Loucy (cell line): Measurements from ENCODE around the gene SIRPA.

Experiments used
- EZH2phosphoT487 ChIP-seq: fragments of 200-600 bp; IDR thresholded peaks from 2 replicates; pipeline ENCODE4 v1.6.1; 2018; ENCODE audit warnings: antibody characterized with exemption, mild to moderate bottlenecking, moderate library complexity, borderline replicate concordance
- TF ChIP-seq, protein P1 (sequence below): fragments of 200-600 bp; sonication (generic); conservative IDR thresholded peaks from 2 replicates; pipeline ENCODE4 v1.5.1; 2014; ENCODE audit warnings: mild to moderate bottlenecking, antibody characterized with exemption, low read length

DNA sequence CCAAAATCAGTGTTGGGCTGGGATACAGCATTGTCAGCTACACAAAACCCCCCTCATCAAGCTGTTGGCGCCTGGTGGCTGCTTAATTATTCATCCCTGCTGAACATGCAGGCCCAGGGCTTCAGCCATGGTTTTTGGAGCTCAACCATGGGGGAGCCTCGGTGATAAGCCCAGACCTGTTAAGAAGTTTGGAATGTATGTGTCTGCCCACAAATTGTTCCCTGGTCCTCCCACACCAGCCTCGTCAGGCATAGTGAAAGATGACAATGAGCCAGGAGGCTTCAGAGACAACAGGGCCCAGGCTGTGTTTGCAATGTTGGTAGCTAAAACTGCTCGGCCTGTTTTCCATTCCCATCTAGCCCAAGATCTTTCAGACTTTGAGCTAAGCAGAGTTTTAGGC is 34.8 kb upstream of the SIRPA start:
- TF ChIP-seq, protein P1, sequence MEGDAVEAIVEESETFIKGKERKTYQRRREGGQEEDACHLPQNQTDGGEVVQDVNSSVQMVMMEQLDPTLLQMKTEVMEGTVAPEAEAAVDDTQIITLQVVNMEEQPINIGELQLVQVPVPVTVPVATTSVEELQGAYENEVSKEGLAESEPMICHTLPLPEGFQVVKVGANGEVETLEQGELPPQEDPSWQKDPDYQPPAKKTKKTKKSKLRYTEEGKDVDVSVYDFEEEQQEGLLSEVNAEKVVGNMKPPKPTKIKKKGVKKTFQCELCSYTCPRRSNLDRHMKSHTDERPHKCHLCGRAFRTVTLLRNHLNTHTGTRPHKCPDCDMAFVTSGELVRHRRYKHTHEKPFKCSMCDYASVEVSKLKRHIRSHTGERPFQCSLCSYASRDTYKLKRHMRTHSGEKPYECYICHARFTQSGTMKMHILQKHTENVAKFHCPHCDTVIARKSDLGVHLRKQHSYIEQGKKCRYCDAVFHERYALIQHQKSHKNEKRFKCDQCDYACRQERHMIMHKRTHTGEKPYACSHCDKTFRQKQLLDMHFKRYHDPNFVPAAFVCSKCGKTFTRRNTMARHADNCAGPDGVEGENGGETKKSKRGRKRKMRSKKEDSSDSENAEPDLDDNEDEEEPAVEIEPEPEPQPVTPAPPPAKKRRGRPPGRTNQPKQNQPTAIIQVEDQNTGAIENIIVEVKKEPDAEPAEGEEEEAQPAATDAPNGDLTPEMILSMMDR = no peak
- TF ChIP-seq EZH2phosphoT487 = no peak
